GM18519 (cell line): ENCODE measurements around the gene ZNF358.

Experiments
- ATAC-seq: cut with Tn5 transposase; IDR thresholded peaks from one replicate; pipeline ENCODE4 v1.9.1; 2021; ENCODE audit warnings: mild to moderate bottlenecking, moderate library complexity; ENCODE audit not compliant: unreplicated experiment, low FRiP score

The ZNF358 gene

DNA sequence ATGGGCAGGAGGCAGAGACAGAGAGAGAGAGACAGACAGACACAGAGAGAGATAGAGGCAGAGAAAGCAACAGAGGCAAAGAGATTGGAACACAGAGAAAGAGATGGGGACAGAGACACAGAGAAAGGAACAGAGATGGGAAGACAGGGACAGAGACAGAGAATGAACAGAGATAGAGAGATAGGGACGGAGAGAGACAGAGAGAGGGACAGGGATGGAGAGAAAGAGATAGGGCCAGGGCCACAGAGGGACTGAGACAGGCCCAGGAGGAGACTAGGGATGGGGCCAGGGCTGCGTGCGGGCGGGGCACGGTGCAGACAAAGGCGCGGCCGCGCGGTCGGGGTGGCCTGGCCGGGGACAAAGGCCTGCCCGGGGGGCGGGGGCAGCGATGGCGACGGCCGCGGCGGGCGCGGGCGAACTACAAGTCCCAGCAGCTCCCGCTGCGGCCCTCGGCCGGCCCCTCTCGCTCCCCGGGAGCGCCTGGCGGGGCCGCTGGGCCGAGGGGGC is at the start of gene ZNF358:
Gene ZNF358 (plus strand): TSS at position 459 of the 507 bp plus-strand sequence. CDS start 3,140 bp downstream, outside the sequence.
- no peak for ATAC-seq

DNA sequence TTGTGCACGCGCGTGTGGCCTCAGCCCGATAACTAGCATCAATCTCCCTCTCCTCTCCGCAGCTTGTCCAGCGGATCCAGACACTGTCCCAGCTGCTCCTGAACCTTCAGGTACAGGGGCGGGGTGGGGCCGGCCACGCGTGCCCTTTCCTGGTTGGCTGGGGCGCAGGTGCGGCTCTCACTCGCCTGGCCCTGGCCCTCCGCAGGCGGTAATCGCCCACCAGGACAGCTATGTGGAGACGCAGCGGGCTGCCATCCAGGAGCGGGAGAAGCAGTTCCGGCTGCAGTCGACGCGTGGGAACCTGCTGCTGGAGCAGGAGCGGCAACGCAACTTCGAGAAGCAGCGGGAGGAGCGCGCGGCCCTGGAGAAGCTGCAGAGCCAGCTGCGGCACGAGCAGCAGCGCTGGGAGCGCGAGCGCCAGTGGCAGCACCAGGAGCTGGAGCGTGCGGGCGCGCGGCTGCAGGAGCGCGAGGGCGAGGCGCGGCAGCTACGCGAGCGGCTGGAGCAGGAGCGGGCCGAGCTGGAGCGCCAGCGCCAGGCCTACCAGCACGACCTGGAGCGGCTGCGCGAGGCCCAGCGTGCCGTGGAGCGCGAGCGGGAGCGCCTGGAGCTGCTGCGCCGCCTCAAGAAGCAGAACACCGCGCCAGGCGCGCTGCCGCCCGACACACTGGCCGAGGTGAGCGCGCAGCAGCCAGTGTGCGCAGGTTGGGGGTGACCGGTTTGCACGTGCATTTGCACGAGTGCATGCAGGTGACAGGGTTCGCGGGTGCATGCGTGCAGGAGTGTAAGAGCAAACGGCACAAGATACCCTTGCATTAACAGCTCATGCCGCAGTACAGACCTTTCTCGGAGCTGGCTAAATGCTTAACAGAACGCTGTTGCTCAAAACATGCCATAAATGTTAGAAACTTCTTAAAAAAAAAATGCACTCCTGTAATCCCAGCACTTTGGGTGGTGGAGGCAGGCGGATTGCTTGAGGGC is 48.6 kb upstream of the ZNF358 start:
- ATAC-seq = no peak

DNA sequence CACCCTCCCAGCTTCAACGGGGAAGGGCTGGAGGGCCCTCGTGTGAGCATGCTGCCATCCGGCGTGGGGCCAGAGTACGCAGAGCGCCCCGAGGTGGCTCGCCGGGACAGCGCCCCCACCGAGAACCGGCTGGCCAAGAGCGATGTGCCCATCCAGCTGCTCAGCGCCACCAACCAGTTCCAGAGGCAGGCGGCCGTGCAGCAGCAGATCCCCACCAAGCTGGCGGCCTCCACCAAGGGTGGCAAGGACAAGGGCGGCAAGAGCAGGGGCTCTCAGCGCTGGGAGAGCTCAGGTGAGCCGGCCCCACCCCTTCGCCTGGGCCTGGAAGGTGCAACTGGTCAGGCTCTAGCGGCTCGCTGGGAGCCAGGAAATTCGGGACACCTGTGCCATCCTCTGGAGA is 47.1 kb upstream of the ZNF358 start:
- no peak for ATAC-seq

DNA sequence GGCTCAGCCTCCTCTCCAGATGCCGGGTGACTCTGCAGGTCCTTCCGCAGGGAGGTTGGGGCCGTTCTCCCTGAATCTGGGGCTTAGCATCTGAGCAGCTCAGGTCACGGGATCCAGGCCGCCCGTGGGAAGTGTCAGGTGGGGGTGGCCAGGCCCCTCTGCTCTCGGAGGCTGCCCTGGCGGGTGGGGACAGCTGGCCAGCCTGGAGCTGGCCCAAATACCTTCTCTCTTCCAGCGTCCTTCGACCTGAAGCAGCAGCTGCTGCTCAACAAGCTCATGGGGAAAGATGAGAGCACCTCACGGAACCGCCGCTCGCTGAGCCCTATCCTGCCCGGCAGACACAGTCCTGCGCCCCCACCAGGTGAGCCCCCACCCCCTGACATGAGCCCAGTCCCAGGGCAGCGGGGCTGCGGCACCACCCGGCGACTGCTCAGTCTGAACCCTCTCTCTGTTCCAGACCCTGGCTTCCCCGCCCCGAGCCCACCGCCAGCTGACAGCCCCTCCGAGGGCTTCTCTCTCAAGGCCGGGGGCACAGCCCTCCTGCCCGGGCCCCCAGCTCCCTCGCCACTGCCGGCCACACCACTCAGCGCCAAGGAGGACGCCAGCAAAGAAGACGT is 46.1 kb upstream of the ZNF358 start:
- ATAC-seq = no peak

DNA sequence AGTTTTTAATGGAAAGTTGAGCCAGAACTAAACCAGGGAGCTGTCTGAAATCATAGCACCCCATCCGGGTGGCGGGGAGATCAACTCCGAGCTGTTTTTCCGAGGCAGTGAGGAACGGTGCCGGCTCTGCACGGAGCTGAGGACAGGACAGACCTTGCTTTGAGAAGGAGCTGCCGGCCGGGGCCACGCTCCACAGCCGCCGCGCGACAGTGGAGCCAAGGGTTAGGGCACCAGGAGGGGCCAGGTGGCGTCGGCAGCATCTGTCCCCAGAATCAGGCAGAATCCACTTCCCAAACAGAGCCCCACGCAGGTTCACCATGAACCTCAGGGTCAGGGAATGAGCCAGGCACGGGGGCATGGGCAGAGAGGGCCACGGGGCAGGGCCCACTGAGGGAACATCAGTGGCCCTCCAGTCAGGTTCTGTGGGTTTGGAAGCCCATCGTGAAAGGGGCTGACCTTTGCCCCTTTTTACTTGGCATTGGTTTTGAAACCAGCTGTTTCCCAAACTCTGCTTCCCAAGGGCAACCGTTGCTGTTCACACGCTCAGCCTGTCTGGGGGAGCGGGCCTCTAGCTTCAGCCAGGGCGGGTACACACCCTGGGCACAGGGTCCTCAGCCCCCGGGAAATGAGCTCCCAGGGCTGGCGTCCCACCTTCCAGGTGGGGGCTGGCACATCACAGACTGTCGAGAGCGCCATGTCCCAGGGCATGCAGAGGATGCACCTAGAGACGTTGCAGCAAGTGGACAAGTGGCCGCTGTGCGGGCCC is 45.2 kb upstream of the ZNF358 start:
- ATAC-seq = no peak

DNA sequence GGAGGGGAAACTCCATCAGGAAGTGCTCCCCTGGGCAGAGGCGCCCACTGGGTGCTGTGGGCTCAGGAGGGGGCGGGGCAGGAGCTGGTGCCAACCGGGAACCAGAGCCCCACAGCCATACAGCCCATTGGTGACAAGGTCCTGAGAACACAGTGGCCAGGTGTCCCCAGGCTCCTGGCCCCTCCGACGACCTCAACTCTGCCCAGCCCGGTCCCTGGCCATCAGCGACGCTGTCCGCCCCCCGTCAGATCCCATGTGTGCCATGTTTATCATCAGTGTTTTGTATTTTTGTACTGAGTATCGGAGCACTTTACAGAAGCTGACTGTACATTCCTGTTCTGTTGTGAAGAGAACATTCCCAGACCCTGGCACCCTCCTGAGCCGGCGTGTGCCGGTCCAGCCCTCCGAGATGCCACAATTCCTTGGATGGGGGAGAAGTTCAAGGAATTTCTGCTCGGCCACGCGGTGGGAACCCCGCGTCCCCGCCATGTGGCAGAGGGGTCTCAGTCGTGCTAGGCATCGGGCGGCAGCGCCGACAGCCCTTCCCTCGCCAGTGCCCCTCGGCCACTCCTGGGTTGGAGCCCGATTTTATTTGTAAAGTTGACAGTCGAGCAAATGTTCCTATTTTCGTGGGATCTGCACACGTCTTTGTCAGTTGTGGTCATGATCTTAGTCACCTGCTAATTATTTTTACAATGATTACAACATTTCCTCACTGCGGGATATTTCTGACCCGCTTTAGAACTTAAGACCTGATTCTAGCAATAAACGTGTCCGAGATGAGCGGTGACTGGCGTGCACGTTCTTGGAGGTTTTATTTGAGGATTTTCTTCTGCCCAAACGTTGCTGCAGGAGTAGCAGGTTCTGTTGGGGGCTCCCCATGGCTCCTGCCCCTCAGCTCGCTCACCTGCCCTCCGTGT is 43.9 kb upstream of the ZNF358 start:
- no peak for ATAC-seq

DNA sequence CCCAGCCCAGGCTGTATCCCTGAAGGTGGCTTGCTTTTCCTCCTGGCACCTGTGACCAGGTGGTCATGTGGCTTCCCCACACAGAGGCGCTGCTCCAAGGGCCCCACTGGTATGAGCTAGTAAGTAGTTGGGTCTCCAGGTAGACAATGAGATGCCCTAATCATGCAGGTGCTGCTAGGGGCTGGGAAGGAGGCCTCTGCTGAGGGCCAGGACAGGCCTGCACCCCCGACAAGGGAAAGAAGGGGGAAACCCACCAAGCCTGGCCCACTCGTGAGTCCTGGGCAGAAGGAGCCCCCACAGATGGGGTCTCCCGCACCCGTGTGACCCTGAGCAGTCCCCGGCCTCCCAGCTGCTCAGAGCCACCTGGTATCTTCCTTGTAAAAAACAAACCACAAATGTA is 40.2 kb upstream of the ZNF358 start:
- no peak for ATAC-seq

DNA sequence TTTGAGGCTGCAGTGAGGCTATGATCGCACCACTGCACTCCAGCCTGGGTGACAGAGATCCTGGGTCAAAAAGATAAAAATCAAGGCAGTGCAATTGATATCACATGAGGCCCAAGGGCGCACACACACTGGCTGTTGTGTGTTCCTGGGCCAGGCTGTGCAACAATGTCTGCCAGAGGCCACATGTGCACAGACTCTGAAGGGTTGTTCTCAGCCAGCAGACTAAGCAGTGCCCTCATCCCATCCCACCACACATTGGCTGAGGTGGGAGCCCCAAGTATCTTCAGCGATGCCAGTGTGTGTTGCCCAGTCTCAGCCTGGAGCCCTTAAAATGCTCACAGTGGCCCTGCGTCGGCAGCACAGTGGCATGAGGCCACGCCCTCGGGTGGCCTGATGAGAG is 39.7 kb upstream of the ZNF358 start:
- ATAC-seq = no peak

DNA sequence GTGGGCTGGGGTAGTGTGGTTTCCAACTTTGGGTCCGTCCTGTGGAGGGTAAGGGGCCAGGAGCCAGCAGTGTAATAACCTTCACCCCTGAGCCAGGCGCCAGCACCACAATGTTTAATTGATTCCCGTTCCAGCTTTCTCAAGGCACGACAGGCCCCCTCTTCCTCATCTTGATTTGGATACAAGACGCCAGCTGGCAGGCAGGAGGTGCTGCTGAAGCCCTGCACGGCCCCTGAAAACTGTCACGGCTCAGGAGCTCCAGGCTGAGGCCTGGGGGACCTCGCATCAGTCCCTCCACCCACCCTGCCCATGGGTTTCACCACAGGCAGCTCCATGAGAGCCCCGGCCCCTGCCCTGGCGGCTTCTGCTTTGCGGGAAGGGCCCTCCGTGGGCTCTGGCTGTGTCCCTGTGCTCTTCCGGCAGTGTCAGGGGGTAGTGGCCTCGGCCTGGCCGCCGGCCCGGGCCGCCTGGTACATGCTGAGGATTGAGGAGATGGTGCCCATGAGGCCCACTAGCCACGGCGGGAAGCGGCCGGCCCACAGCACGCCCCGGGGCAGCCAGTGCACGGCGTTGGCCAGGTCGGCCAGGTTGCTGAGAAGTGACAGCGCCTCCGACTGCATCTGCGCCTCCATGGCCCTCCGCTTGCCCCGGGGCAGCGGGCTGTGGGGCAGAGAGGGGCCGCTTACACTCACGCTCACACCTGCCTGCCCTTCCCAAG is 39.0 kb upstream of the ZNF358 start:
- no peak for ATAC-seq

DNA sequence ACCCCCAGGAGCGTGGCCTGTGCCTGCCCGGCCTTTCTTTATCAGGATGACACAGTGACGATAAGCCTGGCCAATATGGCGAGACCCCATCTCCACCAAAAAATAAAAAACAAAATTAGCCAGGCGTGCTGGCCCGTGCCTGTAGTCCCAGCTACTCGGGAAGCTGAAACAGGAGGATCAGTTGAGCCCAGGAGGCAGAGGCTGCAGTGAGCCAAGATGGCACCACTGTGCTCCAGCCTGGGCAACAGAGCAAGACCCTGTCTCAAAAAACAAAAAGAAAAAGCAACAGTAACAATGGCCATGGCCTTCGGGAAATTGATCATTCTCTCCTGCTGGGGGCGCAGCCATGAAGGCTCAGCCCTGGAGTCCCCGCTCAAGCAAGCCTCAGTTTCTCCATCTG is 38.1 kb upstream of the ZNF358 start:
- ATAC-seq = no peak

DNA sequence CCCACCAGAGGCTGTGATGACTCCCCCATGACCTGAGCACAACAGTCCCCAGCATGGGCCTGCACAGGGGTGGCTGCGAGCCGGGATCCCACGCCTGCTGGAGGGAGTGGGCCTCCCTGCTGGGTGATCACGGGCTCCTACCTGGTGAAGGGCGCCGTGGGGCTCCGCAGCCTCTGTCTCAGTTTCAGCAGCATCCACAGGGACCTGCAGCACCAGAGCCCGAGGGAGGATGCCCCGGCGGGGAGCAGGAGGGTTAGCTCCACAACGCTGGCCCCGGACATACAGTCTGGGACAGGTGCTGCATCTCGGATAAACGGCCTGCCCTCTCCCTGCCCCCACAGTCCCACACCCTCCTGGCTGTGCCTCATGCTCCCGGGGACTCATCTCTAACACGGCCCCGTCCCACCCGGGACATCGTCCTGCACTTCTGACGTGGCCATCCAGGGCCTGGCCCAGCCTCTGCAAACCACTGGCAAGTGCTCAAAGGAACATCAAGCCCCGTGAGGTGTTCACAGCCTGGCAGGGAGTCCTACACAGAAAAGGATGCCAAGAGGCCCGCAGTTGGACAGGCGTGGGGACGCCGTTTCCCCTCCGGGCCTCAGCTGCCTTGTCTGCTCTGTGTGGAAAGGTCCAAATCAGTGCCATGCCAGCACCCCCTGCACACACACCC is 37.6 kb upstream of the ZNF358 start:
- no peak for ATAC-seq

DNA sequence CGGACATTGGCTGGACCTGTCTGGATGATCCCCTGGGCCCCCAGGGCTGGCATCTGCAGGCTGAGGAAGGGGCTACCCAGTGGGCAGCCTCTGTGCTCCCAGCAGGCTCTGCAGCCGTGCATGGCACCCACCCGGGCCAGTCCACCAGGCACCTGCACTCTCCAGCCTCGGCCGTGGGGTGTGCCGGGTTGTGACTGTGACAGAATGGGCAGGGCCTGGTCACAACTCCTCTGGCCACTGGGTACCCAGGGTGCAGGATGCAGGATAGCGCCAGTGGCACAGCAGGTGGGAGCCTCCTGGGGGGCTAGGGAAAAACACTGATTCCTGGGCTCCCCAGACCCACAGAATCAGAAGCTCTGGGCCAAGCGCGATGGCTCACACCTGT is 37.1 kb upstream of the ZNF358 start:
- ATAC-seq = no peak

DNA sequence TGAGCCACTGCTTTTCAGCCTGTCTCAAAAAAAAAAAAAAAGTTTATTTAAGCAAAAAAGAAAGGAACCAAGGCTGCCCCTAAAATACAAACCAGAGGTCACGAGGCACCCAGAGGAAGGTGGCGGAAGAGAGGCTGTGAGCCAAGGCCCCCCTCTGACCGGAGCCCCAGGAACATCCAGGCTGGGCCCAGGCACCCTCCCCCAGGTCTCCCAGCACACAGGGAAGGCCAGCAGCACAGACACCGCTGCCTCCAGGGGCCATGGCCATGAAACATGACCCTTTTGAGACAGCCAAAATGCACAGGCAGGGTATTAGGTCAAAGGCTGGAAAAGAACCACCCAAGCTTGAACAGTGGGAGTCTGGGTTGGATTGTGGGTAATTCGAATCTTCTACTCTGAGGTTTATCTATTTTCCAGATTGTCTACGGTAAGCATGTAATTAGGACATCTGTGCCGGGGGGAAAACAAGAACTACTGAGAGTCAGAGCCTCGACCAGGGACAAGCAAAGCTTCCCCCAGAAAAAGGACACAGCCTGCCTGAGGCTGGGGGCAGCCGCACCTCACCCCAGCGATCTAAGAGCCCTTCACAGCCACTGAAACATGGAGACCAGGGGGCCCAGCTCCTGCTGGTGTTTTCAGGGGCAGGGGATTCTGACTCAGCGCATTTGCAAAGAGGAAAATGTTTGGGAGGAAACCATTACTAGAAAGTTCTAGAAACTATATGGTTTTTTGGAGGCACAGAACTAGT is 35.5 kb upstream of the ZNF358 start:
- ATAC-seq = no peak

DNA sequence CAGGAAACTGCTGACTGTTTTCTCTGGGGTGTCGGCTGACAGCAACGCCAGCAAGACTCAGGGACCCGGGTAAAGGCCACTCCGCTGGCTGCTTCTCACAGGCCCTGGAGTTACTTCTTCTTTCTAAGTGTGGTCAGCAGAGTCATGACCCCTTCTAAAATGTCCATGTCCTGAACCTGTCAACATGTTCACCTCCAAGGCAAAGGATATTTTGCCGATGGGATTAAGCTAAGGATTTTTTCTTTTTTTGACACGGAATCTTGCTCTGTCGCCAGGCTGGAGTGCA is 35.0 kb upstream of the ZNF358 start:
- ATAC-seq = no peak

DNA sequence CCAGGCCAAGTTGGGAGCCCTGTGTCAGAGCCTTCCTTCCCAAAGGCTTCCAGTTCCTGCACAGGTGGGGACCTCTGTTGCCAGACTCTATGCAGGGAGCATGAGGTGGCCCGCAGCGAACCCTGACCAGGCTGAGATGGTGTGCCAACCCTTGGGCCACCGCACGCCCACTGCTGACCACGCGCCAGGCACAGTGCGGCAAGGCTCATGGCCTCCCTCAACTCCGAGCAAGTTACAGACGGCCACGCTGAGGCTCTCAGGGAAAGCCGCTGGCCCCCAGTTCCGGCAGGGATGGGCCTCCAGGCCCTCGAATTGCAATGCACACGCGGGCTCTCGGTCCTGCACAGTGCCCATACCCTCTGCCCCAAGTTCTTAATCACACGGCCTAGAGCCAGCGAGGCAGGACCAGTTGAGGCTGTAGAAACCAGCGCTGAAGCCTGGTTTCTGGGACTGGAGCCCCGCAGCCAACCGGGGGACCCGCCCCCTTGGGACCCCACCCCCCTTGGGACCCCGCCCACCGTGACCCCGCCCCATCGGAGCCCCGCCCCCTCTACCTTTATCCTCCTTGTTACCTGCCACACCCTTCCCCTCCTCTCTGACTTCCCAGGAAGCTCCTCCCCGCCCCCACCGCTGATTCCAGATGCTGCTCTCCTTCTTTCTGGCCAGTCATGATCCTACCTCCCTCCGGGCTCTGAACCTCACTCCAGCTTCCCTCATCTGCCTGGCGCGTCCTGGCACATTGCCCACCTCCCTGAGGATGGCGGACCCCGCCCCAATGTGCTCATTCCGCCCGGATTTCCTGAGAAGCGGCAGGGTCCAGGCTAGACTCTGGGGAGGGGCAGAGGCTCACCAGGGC is 33.1 kb upstream of the ZNF358 start:
- no peak for ATAC-seq

DNA sequence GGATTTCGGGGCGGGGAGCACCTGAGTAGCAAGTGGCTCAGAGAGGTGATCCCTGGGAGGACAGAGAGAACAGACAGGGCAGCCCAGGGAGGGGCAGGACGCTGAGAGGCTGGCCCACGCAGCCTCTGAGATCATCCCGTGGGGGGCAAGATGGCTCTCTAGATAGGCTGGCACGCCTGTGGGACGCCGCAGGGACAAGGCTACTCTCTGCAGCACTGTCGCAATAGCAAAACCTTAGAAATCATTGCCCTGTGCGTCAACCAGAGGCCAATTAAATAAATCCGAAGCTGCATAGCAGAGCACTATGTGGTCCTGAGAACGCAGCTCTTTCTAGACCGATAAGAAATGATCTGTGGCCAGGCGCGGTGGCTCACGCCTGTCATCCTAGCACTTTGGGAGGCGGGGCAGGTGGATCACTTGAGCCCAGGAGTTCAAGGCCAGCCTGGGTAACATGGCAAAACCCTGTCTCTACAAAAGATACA is 32.1 kb upstream of the ZNF358 start:
- ATAC-seq = no peak

DNA sequence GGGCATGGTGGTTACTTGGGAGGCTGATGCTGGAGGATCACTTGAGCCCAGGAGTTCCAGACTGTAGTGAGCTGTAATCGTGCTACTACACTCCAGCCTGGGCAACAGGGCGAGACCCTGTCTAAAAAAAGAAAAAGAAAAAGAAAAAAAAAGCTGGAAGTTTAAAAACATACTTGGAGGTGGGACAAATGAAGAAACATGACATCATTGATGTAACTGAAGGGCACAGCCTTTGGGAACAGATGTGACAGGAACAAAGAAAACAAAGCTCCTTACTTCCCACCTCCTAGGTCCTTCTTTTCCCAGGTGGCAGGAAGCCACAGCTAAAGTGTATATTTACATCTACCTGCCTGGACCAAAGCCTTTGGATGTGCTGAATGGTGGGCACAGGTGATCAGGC is 29.0 kb upstream of the ZNF358 start:
- no peak for ATAC-seq
